Lung (tissue), 12 donors: ENCODE measurements around the gene DRC7. TPM values are rescaled to one million over a fixed set of nuclear protein-coding genes. Genes with fewer than 3 reads are reported as not detected.
A peak's percentile ranks its signal among the peaks of the same experiment; 100 is the strongest.

Experiments
- ATAC-seq: fragments of 200-7000 bp; cut with Tn5 transposase; one replicate; pipeline ENCODE4 v1.9.1; 2020; ENCODE audit warnings: moderate number of reproducible peaks; ENCODE audit not compliant: insufficient read depth, low FRiP score
- DNase-seq, 3 donors: peaks; one replicate each; pipeline ENCODE4 v3.0.0-alpha.2; 2013 to 2017
- H3K27ac ChIP-seq, 2 donors: one replicate each; pipeline ENCODE4 v1.5.1; 2013; ENCODE audit warnings: mild to moderate bottlenecking in 2 of 2, moderate library complexity in 2 of 2, control low read depth in 1 of 2, inconsistent platforms in 1 of 2, low read depth in 1 of 2, low read length in 1 of 2
- H3K27me3 ChIP-seq, 3 donors: one replicate each; pipeline ENCODE4 v1.5.1; 2013; ENCODE audit warnings: low read length in 2 of 3; ENCODE audit not compliant: control insufficient read depth in 3 of 3, insufficient read depth in 3 of 3
- H3K36me3 ChIP-seq, 4 donors: one replicate each; pipeline ENCODE4 v1.5.1; 2013; ENCODE audit warnings: low read length in 4 of 4, mild to moderate bottlenecking in 1 of 4, moderate library complexity in 1 of 4; ENCODE audit not compliant: control insufficient read depth in 4 of 4, insufficient read depth in 4 of 4
- H3K4me1 ChIP-seq, 5 donors: one replicate each; pipeline ENCODE4 v1.5.1; 2013; ENCODE audit warnings: low read length in 5 of 5, mild to moderate bottlenecking in 2 of 5, moderate library complexity in 1 of 5; ENCODE audit not compliant: control insufficient read depth in 5 of 5, insufficient read depth in 5 of 5
- H3K4me3 ChIP-seq: one replicate; pipeline ENCODE4 v1.5.1; 2013; ENCODE audit warnings: mild to moderate bottlenecking, control low read depth, moderate library complexity
- H3K9ac ChIP-seq, 2 donors: one replicate each; pipeline ENCODE4 v1.5.1; 2013; ENCODE audit warnings: low read length in 2 of 2, control low read depth in 1 of 2; ENCODE audit not compliant: insufficient read depth in 1 of 2
- H3K9me3 ChIP-seq, 4 donors: one replicate each; pipeline ENCODE4 v1.5.1; 2013; ENCODE audit warnings: low read length in 3 of 4, mild to moderate bottlenecking in 1 of 4, moderate library complexity in 1 of 4; ENCODE audit not compliant: control insufficient read depth in 4 of 4, insufficient read depth in 3 of 4
- WGBS, 2 donors: extraction: QIAGEN DNeasy Blood & Tissue Kit; methylation state at CpG; one replicate each; pipeline ENCODE4 v1.1.7; 2013; 5-methylcytosine and 5-hydroxymethylcytosine counted together
- polyA plus RNA-seq, 2 donors: library from polyadenylated mRNA; stranded (reverse); fragments of 200-250 nt; gene quantifications; one replicate each; pipeline ENCODE4 v1.2.1, GENCODE V29; 2013
- total RNA-seq, 2 donors: library from RNA; depleted of rRNA in 1 of 2; stranded (reverse); fragments of >200 nt in 1 of 2; gene quantifications; one replicate each; pipeline ENCODE4 v1.2.1, GENCODE V29; 2014 to 2021
- TF ChIP-seq, protein P1 (sequence below): IDR thresholded peaks from 2 replicates; pipeline ENCODE4 v1.5.1; 2012; ENCODE audit warnings: mild to moderate bottlenecking; ENCODE audit errors: control extremely low read depth, extremely low read depth
- donor health status: control.
- donor health status: control.
- donor health status: Bipolar disorder and iron deficiency.
- donor health status: healthy.
- donor health status: DM: yes; HTN: yes; CAD: no.

Gene DRC7
- total and polyA plus RNA-seq, 4 donors, result 2.5 to 10.9 (median 6.4) TPM

GRCh38 chr16:57707331-57707730 lies 12.7 kb downstream of the DRC7 start:
- 86 to 91% methylated on average over 11 of the region's 11 CpGs for WGBS, 2 donors
- Histone ChIP-seq H3K4me1 (peaks cover 0 to 13% (median 0%) of the 10 kb centered on the region in 5 donors), H3K36me3 (no peaks in the 10 kb centered on the region), H3K9ac (no peak overlapping the region), H3K27ac (no peak overlapping the region), H3K27me3 (peaks cover 0 to 2% (median 0%) of the 10 kb centered on the region in 3 donors), H3K9me3 (no peaks in the 10 kb centered on the region), H3K4me3 (no peak overlapping the region)
- ATAC-seq (no peak), DNase-seq (no peak)
- TF ChIP-seq, protein P1, sequence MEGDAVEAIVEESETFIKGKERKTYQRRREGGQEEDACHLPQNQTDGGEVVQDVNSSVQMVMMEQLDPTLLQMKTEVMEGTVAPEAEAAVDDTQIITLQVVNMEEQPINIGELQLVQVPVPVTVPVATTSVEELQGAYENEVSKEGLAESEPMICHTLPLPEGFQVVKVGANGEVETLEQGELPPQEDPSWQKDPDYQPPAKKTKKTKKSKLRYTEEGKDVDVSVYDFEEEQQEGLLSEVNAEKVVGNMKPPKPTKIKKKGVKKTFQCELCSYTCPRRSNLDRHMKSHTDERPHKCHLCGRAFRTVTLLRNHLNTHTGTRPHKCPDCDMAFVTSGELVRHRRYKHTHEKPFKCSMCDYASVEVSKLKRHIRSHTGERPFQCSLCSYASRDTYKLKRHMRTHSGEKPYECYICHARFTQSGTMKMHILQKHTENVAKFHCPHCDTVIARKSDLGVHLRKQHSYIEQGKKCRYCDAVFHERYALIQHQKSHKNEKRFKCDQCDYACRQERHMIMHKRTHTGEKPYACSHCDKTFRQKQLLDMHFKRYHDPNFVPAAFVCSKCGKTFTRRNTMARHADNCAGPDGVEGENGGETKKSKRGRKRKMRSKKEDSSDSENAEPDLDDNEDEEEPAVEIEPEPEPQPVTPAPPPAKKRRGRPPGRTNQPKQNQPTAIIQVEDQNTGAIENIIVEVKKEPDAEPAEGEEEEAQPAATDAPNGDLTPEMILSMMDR, result no peak

DNA sequence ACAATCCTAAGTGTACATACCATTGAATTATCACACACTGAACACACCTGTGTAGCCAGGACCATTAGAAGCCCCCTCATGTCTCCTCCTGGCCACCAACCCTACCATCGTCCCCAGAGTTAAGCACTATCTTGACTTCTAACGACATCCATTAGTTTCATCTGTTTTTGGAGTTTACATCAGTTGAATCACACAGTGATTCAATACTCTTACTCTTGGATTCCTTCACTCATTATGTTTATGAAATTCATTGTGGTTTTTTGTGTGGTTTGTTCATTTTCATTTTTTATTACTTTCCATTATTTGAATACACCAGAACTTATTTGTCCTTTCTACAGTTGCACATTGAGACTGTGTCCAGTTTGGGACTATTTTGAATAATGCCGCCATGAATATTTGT lies 13.6 kb downstream of the DRC7 start:
- no peak overlapping the region for H3K9ac ChIP-seq
- peaks cover 0 to 13% (median 0%) of the 10 kb centered on the region in 5 donors for H3K4me1 ChIP-seq
- no peaks in the 10 kb centered on the region for H3K36me3 ChIP-seq
- ATAC-seq, result no peak
- no peak for DNase-seq
- no peak overlapping the region for H3K4me3 ChIP-seq
- H3K27ac ChIP-seq, result no peak overlapping the region
- peaks cover 0 to 2% (median 0%) of the 10 kb centered on the region in 3 donors for H3K27me3 ChIP-seq
- no peaks in the 10 kb centered on the region for H3K9me3 ChIP-seq
- TF ChIP-seq, protein P1, result no peak
- WGBS, 2 donors, result 85 to 90% methylated on average over 3 of the region's 3 CpGs

GRCh38 chr16:57709663-57710062 lies 15.1 kb downstream of the DRC7 start:
- H3K27me3 ChIP-seq, result peaks cover 0 to 5% (median 0%) of the 10 kb centered on the region in 3 donors
- 74 to 91% methylated on average over 3 of the region's 3 CpGs for WGBS, 2 donors
- H3K9ac ChIP-seq, result no peak overlapping the region
- peaks cover 0 to 5% (median 0%) of the 10 kb centered on the region in 5 donors for H3K4me1 ChIP-seq
- ATAC-seq (no peak), DNase-seq (peak in 1 of 3 donors; percentile 6)
- no peaks in the 10 kb centered on the region for H3K9me3 ChIP-seq
- no peak overlapping the region for H3K27ac ChIP-seq
- no peaks in the 10 kb centered on the region for H3K36me3 ChIP-seq
- no peak overlapping the region for H3K4me3 ChIP-seq
- TF ChIP-seq, protein P1, result no peak

DNA sequence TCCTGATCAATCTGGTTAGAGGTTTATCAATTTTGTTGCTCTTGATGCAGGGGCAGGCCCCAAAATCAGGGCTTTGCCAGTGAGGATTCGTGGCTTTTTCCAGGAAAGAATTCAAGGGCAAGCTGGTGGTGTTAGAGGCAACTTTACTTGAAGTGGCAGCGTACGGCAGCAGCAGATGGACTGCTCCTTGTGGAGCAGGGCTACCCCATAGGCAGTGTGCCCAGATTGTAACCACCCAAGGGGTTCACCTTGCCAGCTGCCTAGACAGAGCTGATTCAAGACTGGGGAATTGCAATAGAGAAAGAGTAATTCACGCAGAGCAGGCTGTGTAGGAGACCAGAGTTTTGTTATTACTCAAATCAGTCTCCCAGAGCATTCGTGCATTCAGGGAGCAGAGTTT lies 16.7 kb downstream of the DRC7 start:
- DNase-seq (no peak), ATAC-seq (no peak)
- Histone ChIP-seq H3K27ac (no peak overlapping the region), H3K9ac (no peak overlapping the region), H3K4me3 (no peak overlapping the region), H3K36me3 (no peaks in the 10 kb centered on the region), H3K27me3 (peaks cover 0 to 5% (median 0%) of the 10 kb centered on the region in 3 donors), H3K9me3 (no peaks in the 10 kb centered on the region), H3K4me1 (no peaks in the 10 kb centered on the region)
- TF ChIP-seq, protein P1, result no peak
- 86 to 92% methylated on average over 5 of the region's 5 CpGs for WGBS, 2 donors
